ENCODE data around the gene TMEM200B.

- TF ChIP-seq CTCF (IDR thresholded peaks at IDR 0.05), result no peak
- no peak for TF ChIP-seq POLR2A (IDR thresholded peaks at IDR 0.05)
- TF ChIP-seq POLR2AphosphoS5 (IDR thresholded peaks at IDR 0.05), result no peak
- no peak for TF ChIP-seq EP300 (IDR thresholded peaks at IDR 0.05)
These were observed 38.9 kb upstream of the TMEM200B start for GRCh38 chr1:29162476-29163138.
